DND-41 (cell line): ENCODE measurements around the gene MXI1.

Experiments
- CTCF ChIP-seq: IDR thresholded peaks from 2 replicates; pipeline ENCODE4 v1.5.1; 2012; ENCODE audit warnings: borderline replicate concordance, low read length, moderate library complexity, mild to moderate bottlenecking; ENCODE audit not compliant: poor library complexity, severe bottlenecking; ENCODE audit errors: extremely low read depth
- EZH2 ChIP-seq: IDR thresholded peaks from 3 replicates; pipeline ENCODE4 v1.6.1; 2012; ENCODE audit warnings: borderline replicate concordance, low read depth, mild to moderate bottlenecking, moderate library complexity, low read length, inconsistent platforms; ENCODE audit not compliant: severe bottlenecking

- TF ChIP-seq CTCF (no peak), EZH2 (no peak)
These were observed 123.3 kb downstream of the MXI1 start for GRCh38 chr10:110330675-110331074.
